IPS-NIHi7 (cell line): Measurements from ENCODE around the gene PRRT1B.
A peak's percentile ranks its signal among the peaks of the same experiment; 100 is the strongest.

ENCODE experiments used
- DNase-seq: peaks from one replicate; pipeline ENCODE4 v3.0.0; 2012; ENCODE audit warnings: mixed read lengths; ENCODE audit errors: extremely low spot score

PRRT1B gene

GRCh38 chr9:131578731-131579504, 33.6 kb downstream of the PRRT1B start:
- DNase-seq = no peak

DNA sequence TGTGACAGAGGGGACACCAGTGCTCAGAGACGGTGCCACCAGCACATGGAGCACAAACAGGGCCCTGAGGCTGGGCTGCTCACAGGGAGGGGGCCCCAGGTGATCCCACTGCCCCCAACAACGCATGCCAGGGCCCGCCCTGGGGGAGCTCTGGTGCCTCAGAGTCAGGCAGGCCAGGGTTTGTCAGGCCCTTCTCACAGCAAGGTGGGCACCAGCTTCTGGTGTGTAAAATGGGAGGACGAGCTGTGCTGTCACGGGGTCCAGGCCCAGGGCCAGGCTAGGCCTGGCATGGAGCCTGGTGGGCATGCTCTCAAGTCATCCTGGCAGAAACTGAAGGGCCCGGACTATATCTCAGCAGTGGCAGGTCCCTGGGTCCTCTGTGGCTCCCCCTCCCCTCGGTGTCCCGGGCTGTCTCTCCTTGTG, 34.5 kb downstream of the PRRT1B start:
- no peak for DNase-seq

DNA sequence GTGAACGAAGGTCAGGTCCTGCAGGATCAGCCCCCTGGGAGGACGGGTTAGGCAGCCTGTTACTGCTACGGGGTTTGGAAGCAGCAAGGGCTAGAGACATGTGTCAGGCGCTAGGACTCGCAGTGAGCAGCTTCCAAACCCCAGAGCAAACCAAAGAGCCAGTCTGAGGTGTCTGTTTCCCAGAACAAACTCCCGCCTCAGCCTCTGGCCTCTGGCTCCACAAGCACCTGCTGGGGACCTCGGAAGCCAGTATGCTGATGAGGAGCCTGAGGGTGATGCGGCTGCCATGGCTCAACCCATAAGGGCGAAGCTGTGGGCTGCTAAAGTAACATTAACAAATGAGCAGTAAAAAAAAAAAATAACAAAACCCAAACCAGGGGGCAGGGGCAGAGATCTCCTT, 35.0 kb downstream of the PRRT1B start:
- DNase-seq = no peak

DNA sequence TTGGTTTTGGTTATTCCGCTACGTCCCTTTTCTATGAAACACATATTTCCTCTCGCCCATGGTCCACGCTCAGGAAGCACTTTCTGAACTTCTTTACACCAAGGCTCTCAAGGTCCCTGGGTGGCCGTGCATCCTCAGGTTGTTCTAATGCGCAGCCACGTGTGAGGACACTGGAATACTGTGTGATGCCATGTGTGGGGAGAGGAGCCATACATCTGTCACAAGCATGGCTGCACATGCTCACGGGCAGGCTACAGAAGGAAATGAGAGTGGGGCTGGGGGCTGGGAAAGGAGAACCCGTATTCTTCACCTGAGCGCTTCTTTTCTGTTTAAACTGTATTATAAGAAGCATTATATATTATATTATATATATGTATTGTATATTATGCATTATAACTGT, 36.7 kb downstream of the PRRT1B start:
- no peak for DNase-seq

DNA sequence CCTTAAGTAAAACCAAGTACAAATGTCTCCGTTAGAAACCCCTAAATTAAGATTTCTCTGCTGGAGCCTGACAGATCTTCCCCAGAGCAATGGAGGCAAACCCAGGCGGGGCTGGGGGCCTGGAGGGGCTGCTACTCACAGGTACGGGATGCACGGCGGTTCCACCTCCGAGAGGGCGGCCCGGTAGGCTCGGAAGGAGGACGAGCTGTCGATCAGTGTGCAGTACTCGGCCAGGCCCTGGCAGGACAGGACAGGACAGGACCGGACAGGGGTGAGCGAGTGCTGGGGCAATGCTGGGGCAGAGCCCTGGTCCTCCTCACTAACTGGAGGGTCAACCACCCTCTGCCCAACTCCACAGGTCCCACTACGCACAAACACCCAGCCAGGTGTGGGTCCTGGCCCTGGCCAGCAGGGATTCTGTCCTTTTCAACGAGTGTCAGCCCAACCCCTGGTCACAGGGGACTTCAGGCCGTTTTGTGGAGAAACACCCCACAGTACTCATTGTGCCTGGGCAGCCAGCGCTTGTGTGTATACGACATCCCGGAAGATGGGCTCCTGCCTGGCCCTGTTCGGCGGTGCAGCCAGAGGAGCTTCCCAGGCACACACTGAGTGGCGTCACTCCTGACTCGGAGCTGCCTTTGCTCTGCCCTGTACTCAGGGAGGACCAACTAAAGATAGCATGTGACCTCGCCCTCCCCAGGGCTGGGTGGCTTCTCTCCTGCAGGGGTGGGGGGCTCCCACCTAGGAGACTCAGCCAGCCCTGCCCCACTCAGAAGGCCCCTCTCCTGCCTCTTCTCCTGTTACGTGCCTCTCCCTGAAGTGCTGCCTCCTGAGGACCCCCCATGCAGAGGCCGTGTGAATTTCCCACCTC, 37.4 kb downstream of the PRRT1B start:
- no peak for DNase-seq

GRCh38 chr9:131583337-131583645, 38.0 kb downstream of the PRRT1B start:
- DNase-seq = no peak

GRCh38 chr9:131583836-131584555, 38.7 kb downstream of the PRRT1B start:
- DNase-seq = no peak

DNA sequence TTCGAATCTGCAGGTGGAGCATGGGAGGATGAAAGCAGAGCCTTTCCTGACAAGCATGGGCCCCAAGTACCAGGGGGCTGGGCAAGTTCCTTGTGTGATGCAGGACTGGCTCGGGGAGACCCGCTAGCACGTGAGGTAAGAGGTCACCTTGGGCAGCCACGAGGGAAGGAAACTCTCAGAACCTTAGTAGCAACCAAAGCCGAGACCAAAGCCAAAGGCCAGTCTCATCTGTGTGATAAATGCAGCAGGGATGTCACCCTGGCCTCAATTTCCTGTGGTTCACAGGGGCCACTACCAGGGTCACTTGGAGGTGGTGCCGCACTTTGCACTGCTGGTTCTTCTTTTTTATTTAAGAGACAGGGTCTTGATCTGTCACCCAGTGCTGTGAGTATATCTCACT, 39.5 kb downstream of the PRRT1B start:
- DNase-seq = no peak

GRCh38 chr9:131585375-131585774, 40.1 kb downstream of the PRRT1B start:
- no peak for DNase-seq

- no peak for DNase-seq
Observed at GRCh38 chr9:131587331-131587730, 42.0 kb downstream of the PRRT1B start.

DNA sequence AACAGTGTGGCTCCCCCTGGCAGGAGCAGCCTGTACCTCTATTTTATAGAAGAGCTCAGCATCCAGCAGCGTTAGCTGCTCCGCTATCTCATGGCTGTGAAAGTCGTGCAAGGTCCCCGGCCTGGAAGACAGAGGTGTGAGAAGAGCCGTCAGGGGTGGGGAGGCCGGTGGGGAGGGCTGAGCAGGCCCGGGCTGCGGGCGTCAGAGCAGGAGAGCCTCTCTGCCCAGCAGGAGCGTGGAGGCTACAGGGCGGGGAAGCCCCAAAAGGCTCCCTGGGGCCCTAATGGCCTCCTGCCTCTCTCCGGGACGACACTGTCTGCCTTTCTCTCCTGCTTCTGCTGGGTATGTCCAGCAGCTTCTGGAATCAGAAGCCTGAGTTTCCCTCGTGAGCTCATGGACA, 42.6 kb downstream of the PRRT1B start:
- DNase-seq = no peak

- DNase-seq = no peak
Observed at GRCh38 chr9:131588396-131588795, 43.1 kb downstream of the PRRT1B start.

GRCh38 chr9:131589124-131589711, 43.9 kb downstream of the PRRT1B start:
- no peak for DNase-seq

DNA sequence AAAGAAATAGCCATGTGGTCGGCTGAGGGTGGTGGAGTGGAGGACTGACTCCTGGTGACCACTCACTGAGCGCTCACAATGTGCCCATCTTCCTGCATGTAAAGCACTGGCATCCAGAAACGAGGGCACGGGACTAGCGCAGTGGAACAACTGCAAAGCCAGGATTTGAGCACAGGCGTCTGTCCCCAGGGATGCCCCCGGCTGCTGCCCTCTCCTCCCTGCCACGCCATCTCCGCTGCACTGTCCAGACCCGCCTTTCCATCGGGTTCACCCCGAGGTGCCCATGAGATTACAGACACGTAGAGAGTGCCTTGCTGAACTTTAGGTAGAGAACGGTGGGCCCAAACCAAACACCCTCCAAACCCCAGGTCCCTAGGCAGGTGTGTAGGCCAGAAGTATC, 44.7 kb downstream of the PRRT1B start:
- no peak for DNase-seq

- DNase-seq = no peak
Observed at GRCh38 chr9:131590449-131590848, 45.1 kb downstream of the PRRT1B start.

- peak; percentile 92 for DNase-seq
Observed at GRCh38 chr9:131590907-131591844, 45.9 kb downstream of the PRRT1B start.

GRCh38 chr9:131591845-131592208, 46.5 kb downstream of the PRRT1B start:
- DNase-seq = no peak

- DNase-seq = no peak
Observed at GRCh38 chr9:131593091-131593820, 47.9 kb downstream of the PRRT1B start.

DNA sequence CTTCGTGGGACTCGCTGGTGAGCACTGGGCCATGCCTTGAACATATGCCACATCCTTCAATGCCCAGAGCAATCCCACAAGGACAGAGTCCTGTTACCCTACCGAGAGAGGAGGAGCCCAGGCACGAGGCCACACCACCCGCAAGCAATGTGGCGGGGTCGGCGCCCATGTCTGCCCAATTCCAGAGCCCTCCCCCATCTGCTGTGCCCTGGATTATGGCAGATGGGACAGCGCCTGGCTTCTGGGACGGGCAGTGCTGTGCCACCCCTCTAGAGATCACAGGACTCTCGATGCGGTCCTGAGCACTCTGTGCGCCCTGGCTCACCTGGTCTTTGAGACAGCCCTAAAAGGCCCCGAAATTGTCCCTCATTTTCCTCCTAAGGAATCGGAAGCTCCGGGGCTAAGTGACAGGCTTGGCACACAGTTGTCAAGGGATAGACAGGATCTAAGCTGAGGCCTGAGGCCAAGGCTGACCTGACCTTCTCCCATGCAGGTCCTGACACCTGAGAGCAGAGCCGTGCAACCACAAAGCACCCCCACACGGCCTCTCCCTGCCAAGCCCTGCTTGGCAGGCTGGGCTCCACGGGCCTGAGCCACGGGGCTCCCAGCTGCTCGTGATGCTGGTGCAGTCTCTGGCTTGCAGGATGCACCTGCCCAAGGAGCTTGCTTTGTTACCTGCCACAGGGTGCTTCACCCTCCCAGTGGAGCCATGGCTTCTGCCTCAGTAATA, 48.8 kb downstream of the PRRT1B start:
- no peak for DNase-seq
